Activated CD4-positive, alpha-beta memory T cell treated with anti-CD3 and anti-CD28 coated beads for 36 hours (primary cell): ENCODE measurements around the gene DAZ2. TPM values are rescaled to one million over a fixed set of nuclear protein-coding genes. Genes with fewer than 3 reads are reported as not detected.
"Not testable (repeated sequence)": the region's sequence is repeated elsewhere in the genome, so short reads cannot be mapped to it uniquely, and the experiment has no call there.

Experiments used
- CTCF ChIA-PET: fragments of 350-600 bp; sonication (Branson Sonifier 250); formaldehyde crosslinking; loops from one replicate; lab custom pipeline; 2021; ENCODE audit warnings: antibody characterized with exemption, inconsistent platforms; lab: Charles Lee
- POLR2A ChIA-PET: fragments of 350-600 bp; sonication (Branson Sonifier 250); formaldehyde crosslinking; loops from one replicate; lab custom pipeline; 2021; ENCODE audit warnings: antibody characterized with exemption; lab: Charles Lee
- DNase-seq: peaks from one replicate; pipeline ENCODE4 v3.0.0-alpha.2; 2020
- H3K27ac Mint-ChIP-seq: one replicate; pipeline ENCODE4 v1.8.0; 2021; ENCODE audit warnings: mixed read lengths
- H3K27me3 Mint-ChIP-seq: one replicate; pipeline ENCODE4 v1.8.0; 2021; ENCODE audit warnings: mixed read lengths
- H3K36me3 Mint-ChIP-seq: one replicate; pipeline ENCODE4 v1.8.0; 2021; ENCODE audit warnings: mixed read lengths
- H3K4me1 Mint-ChIP-seq: one replicate; pipeline ENCODE4 v1.8.0; 2021; ENCODE audit warnings: low read depth, mixed read lengths
- H3K4me3 Mint-ChIP-seq: one replicate; pipeline ENCODE4 v1.8.0; 2021; ENCODE audit warnings: mild to moderate bottlenecking, mixed read lengths
- H3K9me3 Mint-ChIP-seq: one replicate; pipeline ENCODE4 v1.8.0; 2021; ENCODE audit warnings: mixed read lengths
- intact Hi-C: fragments of 100-400 bp; cut with micrococcal nuclease; formaldehyde crosslinking; loops from one replicate; pipeline ENCODE4 v1.15.1; 2023
- total RNA-seq, 2 experiments: library from RNA; stranded (reverse); gene quantifications; one replicate each; pipeline ENCODE4 v1.2.3, GENCODE V29; 2021

Gene DAZ2, protein sequence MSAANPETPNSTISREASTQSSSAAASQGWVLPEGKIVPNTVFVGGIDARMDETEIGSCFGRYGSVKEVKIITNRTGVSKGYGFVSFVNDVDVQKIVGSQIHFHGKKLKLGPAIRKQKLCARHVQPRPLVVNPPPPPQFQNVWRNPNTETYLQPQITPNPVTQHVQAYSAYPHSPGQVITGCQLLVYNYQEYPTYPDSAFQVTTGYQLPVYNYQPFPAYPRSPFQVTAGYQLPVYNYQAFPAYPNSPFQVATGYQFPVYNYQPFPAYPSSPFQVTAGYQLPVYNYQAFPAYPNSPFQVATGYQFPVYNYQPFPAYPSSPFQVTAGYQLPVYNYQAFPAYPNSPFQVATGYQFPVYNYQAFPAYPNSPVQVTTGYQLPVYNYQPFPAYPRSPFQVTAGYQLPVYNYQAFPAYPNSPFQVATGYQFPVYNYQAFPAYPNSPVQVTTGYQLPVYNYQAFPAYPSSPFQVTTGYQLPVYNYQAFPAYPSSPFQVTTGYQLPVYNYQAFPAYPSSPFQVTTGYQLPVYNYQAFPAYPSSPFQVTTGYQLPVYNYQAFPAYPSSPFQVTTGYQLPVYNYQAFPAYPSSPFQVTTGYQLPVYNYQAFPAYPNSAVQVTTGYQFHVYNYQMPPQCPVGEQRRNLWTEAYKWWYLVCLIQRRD
- not detected for total RNA-seq

DNA sequence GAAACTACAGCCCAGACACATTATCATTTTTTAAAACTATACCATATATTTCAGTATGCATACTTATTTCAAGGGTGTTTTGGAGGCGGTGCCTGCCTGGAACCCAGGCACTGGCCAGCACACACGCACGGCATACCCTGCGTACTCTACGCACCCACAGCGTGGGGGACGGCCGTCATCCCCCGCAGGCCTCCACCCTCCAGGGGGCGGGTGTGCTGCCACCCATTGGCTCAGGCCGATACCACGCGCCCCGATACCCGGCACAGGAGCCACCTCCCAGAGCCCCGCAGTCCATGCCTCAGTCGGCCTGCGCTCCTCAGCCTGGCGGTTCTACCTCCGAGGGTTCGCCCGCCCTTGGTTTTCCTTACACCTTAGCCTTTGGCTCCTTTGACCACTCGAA lies at the start of gene DAZ2:
Gene DAZ2 (plus strand): TSS at position 301 of the 400 bp plus-strand sequence. CDS start 208 bp downstream, outside the sequence.
- DNase-seq, H3K4me1 Mint-ChIP-seq, POLR2A ChIA-PET, intact Hi-C loops, H3K27ac Mint-ChIP-seq, H3K9me3 Mint-ChIP-seq, CTCF ChIA-PET, H3K36me3 Mint-ChIP-seq, H3K27me3 Mint-ChIP-seq, H3K4me3 Mint-ChIP-seq: not testable (repeated sequence)

DNA sequence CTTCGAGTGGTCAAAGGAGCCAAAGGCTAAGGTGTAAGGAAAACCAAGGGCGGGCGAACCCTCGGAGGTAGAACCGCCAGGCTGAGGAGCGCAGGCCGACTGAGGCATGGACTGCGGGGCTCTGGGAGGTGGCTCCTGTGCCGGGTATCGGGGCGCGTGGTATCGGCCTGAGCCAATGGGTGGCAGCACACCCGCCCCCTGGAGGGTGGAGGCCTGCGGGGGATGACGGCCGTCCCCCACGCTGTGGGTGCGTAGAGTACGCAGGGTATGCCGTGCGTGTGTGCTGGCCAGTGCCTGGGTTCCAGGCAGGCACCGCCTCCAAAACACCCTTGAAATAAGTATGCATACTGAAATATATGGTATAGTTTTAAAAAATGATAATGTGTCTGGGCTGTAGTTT lies 20.4 kb upstream of the DAZ2 start, which contains the start of gene DAZ1:
Gene DAZ1 (minus strand): TSS at position 101 of the 400 bp plus-strand sequence. CDS start 208 bp downstream, outside the sequence.
- CTCF ChIA-PET, H3K4me3 Mint-ChIP-seq, DNase-seq, H3K9me3 Mint-ChIP-seq, POLR2A ChIA-PET, H3K4me1 Mint-ChIP-seq, H3K27ac Mint-ChIP-seq, H3K36me3 Mint-ChIP-seq, H3K27me3 Mint-ChIP-seq, intact Hi-C loops: not testable (repeated sequence)

DNA sequence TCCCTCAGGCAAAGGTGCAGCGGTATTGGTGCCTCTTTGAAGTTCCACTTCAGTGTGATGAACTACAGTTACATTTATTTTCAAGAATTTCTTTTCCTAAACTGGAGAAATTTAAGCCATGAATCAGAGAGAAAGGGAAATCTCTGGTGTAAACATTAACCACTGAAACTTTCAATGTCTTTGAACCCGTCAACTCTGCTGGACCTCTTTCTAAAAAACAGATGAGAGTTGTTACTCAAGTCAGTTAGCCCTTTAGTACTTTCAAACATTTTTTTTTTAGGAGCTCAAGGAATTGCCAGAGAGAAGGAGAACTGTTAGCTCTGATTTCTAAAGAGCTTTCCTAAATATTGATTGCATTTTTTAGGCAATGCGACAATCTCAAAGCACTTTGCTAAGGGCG lies 11.9 kb upstream of the DAZ2 start:
- H3K4me1 Mint-ChIP-seq, H3K27me3 Mint-ChIP-seq, H3K9me3 Mint-ChIP-seq, H3K27ac Mint-ChIP-seq, H3K4me3 Mint-ChIP-seq, POLR2A ChIA-PET, H3K36me3 Mint-ChIP-seq, intact Hi-C loops, DNase-seq, CTCF ChIA-PET: not testable (repeated sequence)

GRCh38 chrY:23209802-23210495 lies 9.4 kb upstream of the DAZ2 start:
- H3K4me3 Mint-ChIP-seq, H3K36me3 Mint-ChIP-seq, H3K27me3 Mint-ChIP-seq, intact Hi-C loops, H3K9me3 Mint-ChIP-seq, H3K4me1 Mint-ChIP-seq, POLR2A ChIA-PET, CTCF ChIA-PET, H3K27ac Mint-ChIP-seq, DNase-seq: not testable (repeated sequence)

- POLR2A ChIA-PET, H3K4me1 Mint-ChIP-seq, H3K36me3 Mint-ChIP-seq, H3K27ac Mint-ChIP-seq, DNase-seq, H3K4me3 Mint-ChIP-seq, CTCF ChIA-PET, intact Hi-C loops, H3K27me3 Mint-ChIP-seq, H3K9me3 Mint-ChIP-seq: not testable (repeated sequence)
Observed at GRCh38 chrY:23210681-23211080, 8.7 kb upstream of the DAZ2 start.

Other genes starting within 250 kb of the DAZ2 start
- gene BPY2, start 235.3 kb upstream of the DAZ2 start, total RNA-seq, result not detected
- not detected for gene DAZ1, start 20.5 kb upstream of the DAZ2 start, total RNA-seq